Small intestine (tissue), 7 donors: ENCODE data around the gene CD226. TPM values are rescaled to one million over a fixed set of nuclear protein-coding genes. Genes with fewer than 3 reads are reported as not detected.

ENCODE experiments used
- DNase-seq, 2 donors: peaks; one replicate each; pipeline versions ENCODE4 v3.0.0 to v3.0.0-alpha.2; 2013
- FAIRE-seq: peaks from 2 replicates; lab custom pipeline; 2012; peaks lifted over from hg19 to GRCh38; lab: Jason Lieb, UNC
- H3K27ac ChIP-seq, 3 donors: one replicate each; pipeline ENCODE4 v1.5.1; 2013; ENCODE audit warnings: low read length in 2 of 3, mild to moderate bottlenecking in 2 of 3, control low read depth in 1 of 3, inconsistent platforms in 1 of 3, low read depth in 1 of 3, moderate library complexity in 1 of 3
- H3K27me3 ChIP-seq, 3 donors: one replicate each; pipeline ENCODE4 v1.6.1; 2013; ENCODE audit warnings: low read length in 3 of 3, inconsistent platforms in 1 of 3; ENCODE audit not compliant: control insufficient read depth in 3 of 3, insufficient read depth in 3 of 3
- H3K36me3 ChIP-seq, 3 donors: one replicate each; pipeline ENCODE4 v1.6.1; 2013; ENCODE audit warnings: low read length in 3 of 3, inconsistent platforms in 1 of 3, low read depth in 1 of 3, mild to moderate bottlenecking in 1 of 3, moderate library complexity in 1 of 3; ENCODE audit not compliant: control insufficient read depth in 3 of 3, insufficient read depth in 2 of 3
- H3K4me1 ChIP-seq, 3 donors: one replicate each; pipeline ENCODE4 v1.6.1; 2013; ENCODE audit warnings: low read length in 2 of 3, inconsistent platforms in 1 of 3, low read depth in 1 of 3, mild to moderate bottlenecking in 1 of 3, moderate library complexity in 1 of 3; ENCODE audit not compliant: control insufficient read depth in 3 of 3, insufficient read depth in 2 of 3
- H3K4me3 ChIP-seq, 3 donors: one replicate each; pipeline ENCODE4 v1.5.1; 2013; ENCODE audit warnings: low read length in 3 of 3, control low read depth in 1 of 3, inconsistent platforms in 1 of 3, low read depth in 1 of 3, mild to moderate bottlenecking in 1 of 3, moderate library complexity in 1 of 3
- H3K9me3 ChIP-seq, 2 donors: one replicate each; pipeline ENCODE4 v1.6.1; 2013; ENCODE audit warnings: low read depth in 1 of 2, low read length in 1 of 2; ENCODE audit not compliant: control insufficient read depth in 2 of 2, insufficient read depth in 1 of 2
- WGBS, 3 donors: extraction: QIAGEN DNeasy Blood & Tissue Kit; methylation state at CpG; one replicate each; pipeline ENCODE4 v1.1.7; 2013; 5-methylcytosine and 5-hydroxymethylcytosine counted together
- polyA plus RNA-seq, 4 donors: library from polyadenylated mRNA; stranded (reverse) in 3 of 4; unstranded in 1 of 4; fragments of 200-250 nt in 3 of 4; fragments of 120-200 nt in 1 of 4; gene quantifications; one replicate each; pipeline versions ENCODE4 v1.2.1 to v1.2.3, GENCODE V29; 2013
- donor health status: healthy with polysubstance abuse.
- donor health status: control.
- donor health status: control.
- donor health status: Bipolar disorder and iron deficiency.
- donor health status: healthy.

The CD226 gene
- polyA plus RNA-seq, 4 donors = 0.22 to 1.6 (median 0.74) TPM

DNA sequence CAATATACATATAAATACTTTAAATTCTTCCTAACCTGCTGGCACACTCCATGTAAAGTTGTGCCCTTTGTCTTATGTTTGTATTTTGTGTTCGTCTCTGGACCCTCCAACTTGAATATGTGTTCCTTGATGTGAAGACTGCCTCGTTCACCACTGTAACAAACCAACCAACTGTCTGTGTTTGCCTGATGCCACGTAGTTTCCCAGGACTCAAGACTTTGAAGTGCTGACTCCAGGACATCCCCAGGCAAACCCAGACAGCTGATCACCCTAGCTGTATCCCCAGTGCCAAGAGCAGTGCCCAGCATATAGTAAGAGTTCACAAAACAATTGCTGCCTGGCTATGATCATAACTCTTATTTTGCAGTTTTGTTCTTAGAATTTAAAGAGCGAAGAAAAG lies 15.5 kb upstream of the CD226 start:
- Histone ChIP-seq H3K9me3 (no peaks in the 10 kb centered on the region), H3K27ac (no peak overlapping the region), H3K4me3 (no peak overlapping the region), H3K27me3 (no peaks in the 10 kb centered on the region), H3K36me3 (no peaks in the 10 kb centered on the region), H3K4me1 (no peaks in the 10 kb centered on the region)
- DNase-seq (no peak), FAIRE-seq (no peak)
- 93 to 96% (median 93%) methylated on average over 4 of the region's 4 CpGs for WGBS, 3 donors

DNA sequence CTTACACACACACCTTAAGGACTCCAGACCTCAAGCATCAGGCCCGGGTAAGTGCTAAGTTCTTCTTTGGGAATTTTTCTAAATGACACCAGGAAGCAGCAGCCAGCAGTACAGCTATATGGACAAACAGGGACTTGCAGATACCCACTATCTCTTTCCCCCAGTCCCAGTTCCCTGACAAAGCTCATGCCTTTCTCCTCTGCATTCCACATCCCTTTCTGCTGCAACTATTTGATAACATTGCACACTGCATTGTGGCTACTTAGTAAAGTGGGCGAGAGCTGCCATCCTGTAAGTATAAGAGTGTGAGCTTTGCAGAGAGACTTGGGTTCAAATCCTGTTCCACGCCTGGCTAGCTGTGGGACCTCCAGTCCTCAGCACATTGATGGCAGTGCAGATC lies 14.0 kb upstream of the CD226 start:
- H3K4me3 ChIP-seq = no peak overlapping the region
- H3K27ac ChIP-seq = no peak overlapping the region
- 94 to 97% (median 95%) methylated on average over 3 of the region's 3 CpGs for whole genome bisulfite sequencing, 3 donors
- no peaks in the 10 kb centered on the region for H3K27me3 ChIP-seq
- no peaks in the 10 kb centered on the region for H3K4me1 ChIP-seq
- DNase-seq = no peak
- no peak for FAIRE-seq
- no peaks in the 10 kb centered on the region for H3K36me3 ChIP-seq
- no peaks in the 10 kb centered on the region for H3K9me3 ChIP-seq

- H3K4me3 ChIP-seq = no peak overlapping the region
- no peak overlapping the region for H3K27ac ChIP-seq
- DNase-seq (no peak), FAIRE-seq (no peak)
- H3K36me3 ChIP-seq = no peaks in the 10 kb centered on the region
- peaks cover 0 to 4% (median 0%) of the 10 kb centered on the region in 3 donors for H3K4me1 ChIP-seq
- no peaks in the 10 kb centered on the region for H3K27me3 ChIP-seq
- no peaks in the 10 kb centered on the region for H3K9me3 ChIP-seq
- 66 to 89% (median 77%) methylated on average over 5 of the region's 5 CpGs for WGBS, 3 donors
Measured at GRCh38 chr18:69958422-69958821, 10.7 kb upstream of the CD226 start.

- 83 to 88% (median 84%) methylated on average over 3 of the region's 3 CpGs for WGBS, 3 donors
- no peak for DNase-seq
- no peaks in the 10 kb centered on the region for H3K9me3 ChIP-seq
- H3K36me3 ChIP-seq = no peaks in the 10 kb centered on the region
- FAIRE-seq = no peak
- no peak overlapping the region for H3K4me3 ChIP-seq
- no peak overlapping the region for H3K27ac ChIP-seq
- H3K4me1 ChIP-seq = peaks cover 0 to 4% (median 0%) of the 10 kb centered on the region in 3 donors
- H3K27me3 ChIP-seq = no peaks in the 10 kb centered on the region
Measured at GRCh38 chr18:69957747-69958146, 10.1 kb upstream of the CD226 start.

- DNase-seq = no peak
- H3K4me1 ChIP-seq = peaks cover 0 to 4% (median 0%) of the 10 kb centered on the region in 3 donors
- H3K36me3 ChIP-seq = no peaks in the 10 kb centered on the region
- H3K4me3 ChIP-seq = no peak overlapping the region
- 56 to 73% (median 67%) methylated on average over 20 of the region's 20 CpGs for WGBS, 3 donors
- H3K27ac ChIP-seq = peak overlapping the region in 1 of 3 donors; percentile 12
- no peak for FAIRE-seq
- no peaks in the 10 kb centered on the region for H3K9me3 ChIP-seq
- no peaks in the 10 kb centered on the region for H3K27me3 ChIP-seq
Measured at GRCh38 chr18:69956665-69957620, 9.3 kb upstream of the CD226 start.

DNA sequence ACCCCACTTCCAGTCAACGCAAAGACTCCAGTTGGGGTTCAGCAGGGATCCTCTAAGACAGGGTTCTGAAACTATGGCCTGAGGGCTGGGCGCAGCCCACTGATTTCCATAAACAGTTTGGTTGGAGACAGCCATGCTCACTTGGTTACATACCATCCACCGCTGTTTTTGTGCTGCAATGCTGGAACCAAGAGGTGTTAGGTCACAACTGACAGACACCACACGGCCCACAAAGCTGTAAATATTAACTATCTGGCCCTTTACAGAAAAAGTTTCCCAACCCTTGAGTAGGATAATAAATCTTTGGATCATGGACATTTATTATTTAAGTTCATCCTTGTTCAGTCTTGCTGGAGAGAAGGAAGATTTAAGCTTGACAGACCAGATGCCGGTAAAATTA lies 8.4 kb upstream of the CD226 start:
- FAIRE-seq (no peak), DNase-seq (no peak)
- H3K4me3 ChIP-seq = no peak overlapping the region
- H3K4me1 ChIP-seq = peaks cover 0 to 4% (median 0%) of the 10 kb centered on the region in 3 donors
- no peaks in the 10 kb centered on the region for H3K36me3 ChIP-seq
- H3K27ac ChIP-seq = peak overlapping the region in 2 of 3 donors; percentile 15 to 55
- H3K27me3 ChIP-seq = no peaks in the 10 kb centered on the region
- no peaks in the 10 kb centered on the region for H3K9me3 ChIP-seq
- WGBS, 3 donors = 70 to 72% (median 70%) methylated on average over 5 of the region's 5 CpGs

GRCh38 chr18:69954719-69955480 lies 7.2 kb upstream of the CD226 start:
- H3K27ac ChIP-seq = peak overlapping the region in 1 of 3 donors; percentile 43
- FAIRE-seq = no peak

DNA sequence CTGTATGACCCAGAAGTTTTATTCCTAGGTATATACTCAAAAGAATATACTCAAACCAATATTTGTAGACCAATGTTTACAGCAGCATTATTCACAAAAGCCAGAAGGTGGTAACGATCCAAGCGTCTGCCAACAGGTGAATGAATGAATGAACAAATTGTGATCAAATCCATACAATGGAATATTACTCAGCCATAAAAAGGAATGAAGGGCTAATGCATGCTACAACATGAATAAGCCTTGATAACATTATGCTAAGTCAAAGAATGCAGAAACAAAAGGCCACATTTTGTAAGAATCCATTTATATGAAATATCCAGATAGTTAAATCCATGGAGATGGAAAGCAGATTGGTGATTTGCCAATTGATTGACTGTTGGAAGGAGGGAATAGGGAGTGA lies 5.5 kb upstream of the CD226 start:
- DNase-seq (no peak), FAIRE-seq (no peak)
- no peaks in the 10 kb centered on the region for H3K36me3 ChIP-seq
- H3K4me1 ChIP-seq = peaks cover 0 to 4% (median 0%) of the 10 kb centered on the region in 3 donors
- no peaks in the 10 kb centered on the region for H3K27me3 ChIP-seq
- H3K27ac ChIP-seq = no peak overlapping the region
- no peak overlapping the region for H3K4me3 ChIP-seq
- 99 to 100% (median 100%) methylated on average over 2 of the region's 2 CpGs for WGBS, 3 donors
- H3K9me3 ChIP-seq = no peaks in the 10 kb centered on the region

More at GRCh38 chr18:69954719-69955480, 7.2 kb upstream of the CD226 start:
- H3K4me3 ChIP-seq = no peak overlapping the region
- H3K9me3 ChIP-seq = no peaks in the 10 kb centered on the region
- H3K36me3 ChIP-seq = no peaks in the 10 kb centered on the region
- H3K27me3 ChIP-seq = no peaks in the 10 kb centered on the region
- 57 to 61% (median 59%) methylated on average over 5 of the region's 5 CpGs for WGBS, 3 donors
- peaks cover 0 to 4% (median 0%) of the 10 kb centered on the region in 3 donors for H3K4me1 ChIP-seq
- no peak for DNase-seq
